ENCODE data around the gene HDGFL2. TPM values are rescaled to one million over a fixed set of nuclear protein-coding genes. Genes with fewer than 3 reads are reported as not detected.

Gene HDGFL2
- total RNA-seq, 1 donor from 2014 or later = 92.6 TPM

DNA sequence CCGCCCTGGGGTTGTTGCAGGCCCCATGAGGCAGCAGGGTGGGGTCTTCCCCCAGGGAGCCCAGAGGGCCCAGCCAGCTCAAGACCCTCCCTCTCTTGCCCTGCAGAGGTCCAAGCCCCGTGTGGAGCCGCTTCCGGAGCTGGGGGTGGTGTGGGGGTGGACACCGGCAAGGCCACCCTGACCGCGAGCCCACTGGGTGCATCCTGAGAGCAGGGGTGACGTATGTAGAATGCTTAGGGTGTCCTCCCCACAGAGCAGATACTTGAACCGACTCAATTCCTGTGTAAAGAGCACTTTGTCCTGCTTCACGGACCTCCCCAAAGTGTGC is 29.3 kb upstream of the HDGFL2 start:
- H3K27me3 Mint-ChIP-seq = no peaks in the 10 kb centered on the region
- H3K27ac Mint-ChIP-seq = no peak overlapping the region
- no peaks in the 10 kb centered on the region for H3K9me3 Mint-ChIP-seq (ENCODE audit: low read depth)
- no peak for DNase-seq (ENCODE audit: low spot score, unreplicated experiment)
- no peaks in the 10 kb centered on the region for H3K4me1 Mint-ChIP-seq (ENCODE audit: low read depth)
- peaks cover 4% of the 10 kb centered on the region for H3K36me3 Mint-ChIP-seq (ENCODE audit: insufficient read depth)
- TF ChIP-seq, protein P1, sequence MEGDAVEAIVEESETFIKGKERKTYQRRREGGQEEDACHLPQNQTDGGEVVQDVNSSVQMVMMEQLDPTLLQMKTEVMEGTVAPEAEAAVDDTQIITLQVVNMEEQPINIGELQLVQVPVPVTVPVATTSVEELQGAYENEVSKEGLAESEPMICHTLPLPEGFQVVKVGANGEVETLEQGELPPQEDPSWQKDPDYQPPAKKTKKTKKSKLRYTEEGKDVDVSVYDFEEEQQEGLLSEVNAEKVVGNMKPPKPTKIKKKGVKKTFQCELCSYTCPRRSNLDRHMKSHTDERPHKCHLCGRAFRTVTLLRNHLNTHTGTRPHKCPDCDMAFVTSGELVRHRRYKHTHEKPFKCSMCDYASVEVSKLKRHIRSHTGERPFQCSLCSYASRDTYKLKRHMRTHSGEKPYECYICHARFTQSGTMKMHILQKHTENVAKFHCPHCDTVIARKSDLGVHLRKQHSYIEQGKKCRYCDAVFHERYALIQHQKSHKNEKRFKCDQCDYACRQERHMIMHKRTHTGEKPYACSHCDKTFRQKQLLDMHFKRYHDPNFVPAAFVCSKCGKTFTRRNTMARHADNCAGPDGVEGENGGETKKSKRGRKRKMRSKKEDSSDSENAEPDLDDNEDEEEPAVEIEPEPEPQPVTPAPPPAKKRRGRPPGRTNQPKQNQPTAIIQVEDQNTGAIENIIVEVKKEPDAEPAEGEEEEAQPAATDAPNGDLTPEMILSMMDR (IDR thresholded peaks at IDR 0.05; ENCODE audit: unreplicated experiment) = no peak
- no peak overlapping the region for H3K4me3 Mint-ChIP-seq (ENCODE audit: low read depth)

DNA sequence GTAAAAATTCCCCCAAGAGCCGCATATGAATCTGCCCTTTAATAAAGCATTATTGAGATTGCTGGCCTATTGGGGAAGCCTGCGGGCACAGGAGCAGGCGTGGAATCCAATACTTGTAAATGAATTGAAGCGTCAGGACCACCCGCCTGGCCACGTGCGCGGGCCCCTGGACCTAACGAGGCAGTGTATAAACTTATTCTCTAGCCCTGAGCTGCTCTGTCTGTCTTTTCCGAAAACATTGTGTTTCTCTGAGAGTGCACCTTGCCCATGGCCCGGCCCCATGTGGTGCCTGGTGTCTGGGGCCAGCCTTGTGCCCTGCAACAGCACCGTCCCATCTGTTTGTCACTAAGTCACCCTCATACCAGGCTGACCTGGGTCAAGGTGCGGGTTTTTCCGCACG is 28.9 kb upstream of the HDGFL2 start:
- DNase-seq (ENCODE audit: low spot score, unreplicated experiment) = no peak
- no peak overlapping the region for H3K27ac Mint-ChIP-seq
- H3K27me3 Mint-ChIP-seq = no peaks in the 10 kb centered on the region
- H3K9me3 Mint-ChIP-seq (ENCODE audit: low read depth) = no peaks in the 10 kb centered on the region
- H3K4me3 Mint-ChIP-seq (ENCODE audit: low read depth) = no peak overlapping the region
- H3K36me3 Mint-ChIP-seq (ENCODE audit: insufficient read depth) = peaks cover 4% of the 10 kb centered on the region
- H3K4me1 Mint-ChIP-seq (ENCODE audit: low read depth) = no peaks in the 10 kb centered on the region
- TF ChIP-seq, protein P1 (IDR thresholded peaks at IDR 0.05; ENCODE audit: unreplicated experiment) = no peak

- H3K36me3 Mint-ChIP-seq (ENCODE audit: insufficient read depth) = peaks cover 4% of the 10 kb centered on the region
- TF ChIP-seq, protein P1 (IDR thresholded peaks at IDR 0.05; ENCODE audit: unreplicated experiment) = no peak
- H3K9me3 Mint-ChIP-seq (ENCODE audit: low read depth) = no peaks in the 10 kb centered on the region
- no peaks in the 10 kb centered on the region for H3K27me3 Mint-ChIP-seq
- DNase-seq (ENCODE audit: low spot score, unreplicated experiment) = no peak
- no peak overlapping the region for H3K27ac Mint-ChIP-seq
- no peak overlapping the region for H3K4me3 Mint-ChIP-seq (ENCODE audit: low read depth)
- H3K4me1 Mint-ChIP-seq (ENCODE audit: low read depth) = no peaks in the 10 kb centered on the region
Observed at GRCh38 chr19:4443966-4444764, 27.9 kb upstream of the HDGFL2 start.

DNA sequence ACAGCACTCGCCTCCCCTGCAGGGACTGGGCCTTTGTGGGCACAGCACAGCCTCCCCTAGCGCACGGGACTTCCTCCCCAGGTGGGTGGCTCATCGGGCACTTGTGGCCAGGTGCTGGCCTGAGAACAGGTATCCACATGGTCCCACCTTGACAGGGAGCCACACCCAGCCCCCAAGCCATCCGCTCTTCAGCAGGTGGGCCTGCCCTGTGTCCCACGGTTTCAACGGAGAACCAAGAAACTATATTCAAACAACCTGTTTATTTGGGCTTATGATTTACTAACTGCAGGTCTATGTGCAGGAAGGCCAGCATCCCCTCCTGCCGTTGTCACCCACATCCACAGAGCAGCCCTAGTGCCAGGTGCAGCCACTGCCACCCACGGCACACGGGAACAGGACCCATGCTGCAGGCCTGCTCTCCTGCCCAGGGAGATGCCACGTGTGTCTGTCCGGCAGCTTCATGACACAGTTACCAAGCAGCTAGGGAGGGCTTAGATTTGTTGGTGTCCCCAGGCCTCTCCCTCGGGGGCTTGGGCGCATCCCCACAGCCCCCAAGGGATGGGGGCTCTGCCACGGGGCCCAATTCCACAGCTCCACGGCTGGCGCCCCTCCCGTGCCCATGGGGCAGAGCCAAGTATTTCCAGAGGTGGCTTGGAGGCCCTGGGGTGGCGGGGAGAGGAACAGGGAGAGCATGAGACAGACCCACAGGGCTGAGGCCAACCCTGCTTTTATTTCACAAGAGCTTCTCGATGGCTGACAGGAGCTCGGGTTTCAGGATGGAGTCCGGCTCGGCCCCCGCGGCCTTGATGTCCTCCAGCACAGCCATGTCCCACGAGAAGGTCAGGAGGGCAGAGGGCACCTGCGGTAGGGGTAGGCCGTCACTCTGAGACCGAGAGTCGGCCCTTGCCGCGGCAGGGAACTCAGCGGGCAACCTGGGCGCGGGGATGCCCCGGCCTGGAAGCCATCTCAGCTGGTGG is 27.0 kb upstream of the HDGFL2 start:
- Mint-ChIP-seq H3K4me3 (ENCODE audit: low read depth) (no peak overlapping the region), H3K4me1 (ENCODE audit: low read depth) (no peaks in the 10 kb centered on the region), H3K27ac (no peak overlapping the region), H3K36me3 (ENCODE audit: insufficient read depth) (peaks cover 2% of the 10 kb centered on the region), H3K9me3 (ENCODE audit: low read depth) (no peaks in the 10 kb centered on the region), H3K27me3 (no peaks in the 10 kb centered on the region)
- DNase-seq (ENCODE audit: low spot score, unreplicated experiment) = no peak
- TF ChIP-seq, protein P1 (IDR thresholded peaks at IDR 0.05; ENCODE audit: unreplicated experiment) = no peak

GRCh38 chr19:4445963-4446703 is 26.0 kb upstream of the HDGFL2 start:
- no peak for DNase-seq (ENCODE audit: low spot score, unreplicated experiment)
- no peaks in the 10 kb centered on the region for H3K27me3 Mint-ChIP-seq
- no peaks in the 10 kb centered on the region for H3K9me3 Mint-ChIP-seq (ENCODE audit: low read depth)
- H3K4me1 Mint-ChIP-seq (ENCODE audit: low read depth) = no peaks in the 10 kb centered on the region
- H3K27ac Mint-ChIP-seq = no peak overlapping the region
- H3K4me3 Mint-ChIP-seq (ENCODE audit: low read depth) = no peak overlapping the region
- TF ChIP-seq, protein P1 (IDR thresholded peaks at IDR 0.05; ENCODE audit: unreplicated experiment) = no peak
- peaks cover 6% of the 10 kb centered on the region for H3K36me3 Mint-ChIP-seq (ENCODE audit: insufficient read depth)
